B cell (primary cell): ENCODE results near the gene SDK1. TPM values are rescaled to one million over a fixed set of nuclear protein-coding genes. Genes with fewer than 3 reads are reported as not detected.

ENCODE experiments used
- ATAC-seq: fragments of 200-7000 bp; cut with Tn5 transposase; one replicate; pipeline ENCODE4 v1.10.0; 2021; ENCODE audit warnings: low read depth, mild to moderate bottlenecking, moderate number of reproducible peaks, moderate library complexity
- CTCF ChIA-PET: fragments of 350-600 bp; sonication (Branson Sonifier 250); formaldehyde crosslinking; loops from one replicate; lab custom pipeline; 2021; ENCODE audit warnings: antibody characterized with exemption, inconsistent platforms; lab: Charles Lee
- POLR2A ChIA-PET: fragments of 350-600 bp; sonication (Branson Sonifier 250); formaldehyde crosslinking; loops from one replicate; lab custom pipeline; 2021; ENCODE audit warnings: antibody characterized with exemption; lab: Charles Lee
- DNase-seq: peaks from one replicate; pipeline ENCODE4 v3.0.0; 2013
- H2AFZ ChIP-seq: 2 replicates; pipeline ENCODE4 v1.6.1; 2012; ENCODE audit warnings: mild to moderate bottlenecking, low read depth, low read length; ENCODE audit not compliant: insufficient read depth, poor library complexity, severe bottlenecking
- H3K27ac ChIP-seq, 2 donors: 1 replicate in 1 of 2; 2 replicates in 1 of 2; pipeline ENCODE4 v1.5.1; 2012 to 2013; ENCODE audit warnings: low read length in 2 of 2, mild to moderate bottlenecking in 2 of 2, moderate library complexity in 1 of 2
- H3K27me3 ChIP-seq, 4 experiments: fragments of 200-600 bp in 1 of 4; sonication (generic) in 1 of 4; replicated peaks in 1 of 4; 1 replicate in 2 of 4; 2 replicates in 2 of 4; pipeline versions ENCODE4 v1.6.1 to v1.7.0; 2013 to 2016; ENCODE audit warnings: low read length in 3 of 4, mild to moderate bottlenecking in 2 of 4, mixed read lengths in 1 of 4, moderate library complexity in 1 of 4; ENCODE audit not compliant: insufficient read depth in 4 of 4, control insufficient read depth in 3 of 4; ENCODE audit errors: control extremely low read depth in 1 of 4
- H3K36me3 ChIP-seq, 2 experiments: replicated peaks in 1 of 2; 1 replicate in 1 of 2; 2 replicates in 1 of 2; pipeline versions ENCODE4 v1.6.1 to v1.7.1; 2013; ENCODE audit warnings: low read length in 1 of 2; ENCODE audit not compliant: insufficient read depth in 2 of 2, control insufficient read depth in 1 of 2; ENCODE audit errors: control extremely low read depth in 1 of 2, extremely low read depth in 1 of 2
- H3K4me1 ChIP-seq, 2 donors: fragments of 200-600 bp in 1 of 2; sonication (generic) in 1 of 2; 1 replicate in 1 of 2; 2 replicates in 1 of 2; pipeline versions ENCODE4 v1.5.1 to v1.6.1; 2013 to 2017; ENCODE audit warnings: low read length in 2 of 2; ENCODE audit not compliant: control insufficient read depth in 2 of 2, insufficient read depth in 2 of 2
- H3K4me2 ChIP-seq: replicated peaks from 2 replicates; pipeline ENCODE3; 2012; ENCODE audit warnings: mild to moderate bottlenecking, low read depth, low read length; ENCODE audit not compliant: poor library complexity, severe bottlenecking
- H3K4me3 ChIP-seq, 5 experiments: fragments of 200-600 bp in 1 of 5; sonication (generic) in 1 of 5; 1 replicate in 3 of 5; 2 replicates in 2 of 5; pipeline versions ENCODE4 v1.5.1 to v1.7.0; 2011 to 2016; ENCODE audit warnings: low read length in 4 of 5, mild to moderate bottlenecking in 4 of 5, low read depth in 2 of 5, control low read depth in 1 of 5, moderate library complexity in 1 of 5; ENCODE audit not compliant: insufficient read depth in 1 of 5; ENCODE audit errors: control extremely low read depth in 1 of 5, extremely low read depth in 1 of 5
- H3K79me2 ChIP-seq: fragments of 200-600 bp; sonication (generic); one replicate; pipeline ENCODE4 v1.6.0; 2016; ENCODE audit warnings: low read length; ENCODE audit not compliant: control insufficient read depth, insufficient read depth
- H3K9ac ChIP-seq: fragments of 200-600 bp; sonication (generic); 2 replicates; pipeline ENCODE4 v1.6.1; 2017; ENCODE audit warnings: mild to moderate bottlenecking, low read length, moderate library complexity
- H3K9me3 ChIP-seq, 3 donors: one replicate each; pipeline versions ENCODE4 v1.6.1 to v1.7.1; 2013; ENCODE audit warnings: low read length in 2 of 3; ENCODE audit not compliant: control insufficient read depth in 2 of 3, insufficient read depth in 1 of 3; ENCODE audit errors: control extremely low read depth in 1 of 3
- H4K20me1 ChIP-seq: 2 replicates; pipeline ENCODE4 v1.6.0; 2012; ENCODE audit warnings: mild to moderate bottlenecking, low read length; ENCODE audit not compliant: insufficient read depth, control insufficient read depth, poor library complexity, severe bottlenecking
- H3K27ac Mint-ChIP-seq: one replicate; pipeline ENCODE4 v1.8.0; 2021; ENCODE audit warnings: mixed read lengths
- H3K27me3 Mint-ChIP-seq: one replicate; pipeline ENCODE4 v1.8.0; 2021; ENCODE audit warnings: mixed read lengths
- H3K4me1 Mint-ChIP-seq: one replicate; pipeline ENCODE4 v1.8.0; 2021; ENCODE audit warnings: mixed read lengths
- H3K4me3 Mint-ChIP-seq: one replicate; pipeline ENCODE4 v1.8.0; 2021; ENCODE audit warnings: mixed read lengths
- H3K9me3 Mint-ChIP-seq: one replicate; pipeline ENCODE4 v1.8.0; 2022; ENCODE audit warnings: mixed read lengths; ENCODE audit not compliant: insufficient read depth
- EZH2 ChIP-seq: IDR thresholded peaks from 2 replicates; pipeline ENCODE4 v1.6.1; 2012; ENCODE audit warnings: borderline replicate concordance, low read depth, mild to moderate bottlenecking, moderate library complexity, low read length; ENCODE audit not compliant: insufficient read depth, poor library complexity, severe bottlenecking
- WGBS: methylation state at CpG from one replicate; pipeline ENCODE4 v1.1.5; 2013; ENCODE audit warnings: missing lambda C conversion rate; ENCODE audit not compliant: insufficient coverage; 5-methylcytosine and 5-hydroxymethylcytosine counted together
- intact Hi-C: fragments of 100-400 bp; cut with micrococcal nuclease; formaldehyde crosslinking; loops from one replicate; pipeline ENCODE4 v1.10.0; 2022
- polyA plus RNA-seq: library from polyadenylated mRNA; depleted of rRNA; stranded (reverse); fragments of >200 nt; gene quantifications from 2 replicates; pipeline ENCODE4 v1.2.3, GENCODE V29; 2012
- total RNA-seq, 2 donors: library from RNA; stranded (reverse); fragments of 120-200 nt in 1 of 2; gene quantifications; 1 replicate in 1 of 2; 2 replicates in 1 of 2; pipeline versions ENCODE4 v1.2.3 to v1.2.4, GENCODE V29; 2013 to 2022
- TF ChIP-seq, protein P1 (sequence below): fragments of 200-600 bp; IDR thresholded peaks from one replicate; pipeline ENCODE4 v1.8.0; 2022; ENCODE audit warnings: antibody characterized with exemption, mild to moderate bottlenecking

Gene SDK1
- total and polyA plus RNA-seq, 2 donors (not counting 1 experiment from before 2014, with no cell fraction given) = 0.73 to 2.0 TPM

DNA sequence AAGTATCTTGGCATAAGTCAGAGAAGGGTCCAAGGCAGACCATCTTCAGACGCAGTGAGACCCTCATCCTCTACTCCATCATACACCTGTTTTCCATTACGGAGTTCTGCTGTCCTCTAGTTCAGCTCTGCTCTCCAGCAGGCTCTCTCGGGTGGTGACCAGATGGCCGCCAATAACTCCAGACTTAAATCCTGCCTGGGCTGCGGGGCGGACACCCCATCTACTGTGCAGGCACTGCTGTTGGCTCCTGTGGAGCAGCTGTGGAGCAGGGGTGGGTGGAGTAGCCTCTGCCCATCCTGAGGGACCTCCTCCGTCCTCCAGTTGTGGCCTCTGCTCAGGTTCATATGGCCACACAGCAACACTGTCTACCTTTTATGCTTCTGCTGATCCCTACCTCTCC is 608.1 kb downstream of the SDK1 start:
- H3K4me1 ChIP-seq = no peaks in the 10 kb centered on the region
- DNase-seq (no peak), ATAC-seq (no peak)
- no peaks in the 10 kb centered on the region for H3K36me3 ChIP-seq
- Mint-ChIP-seq H3K4me3 (no peak overlapping the region), H3K27me3 (peaks cover 29% of the 10 kb centered on the region), H3K27ac (no peak overlapping the region), H3K4me1 (no peaks in the 10 kb centered on the region), H3K9me3 (no peaks in the 10 kb centered on the region)
- no peak overlapping the region for H3K4me3 ChIP-seq
- ChIA-PET POLR2A (no interaction called here), CTCF (no interaction called here)
- no peak overlapping the region for H3K27ac ChIP-seq
- no peak overlapping the region for H2AFZ ChIP-seq
- WGBS = 98% methylated on average over 7 of the region's 7 CpGs
- H3K79me2 ChIP-seq = no peaks in the 10 kb centered on the region
- H3K9ac ChIP-seq = no peak overlapping the region
- no peak for TF ChIP-seq EZH2
- TF ChIP-seq, protein P1, sequence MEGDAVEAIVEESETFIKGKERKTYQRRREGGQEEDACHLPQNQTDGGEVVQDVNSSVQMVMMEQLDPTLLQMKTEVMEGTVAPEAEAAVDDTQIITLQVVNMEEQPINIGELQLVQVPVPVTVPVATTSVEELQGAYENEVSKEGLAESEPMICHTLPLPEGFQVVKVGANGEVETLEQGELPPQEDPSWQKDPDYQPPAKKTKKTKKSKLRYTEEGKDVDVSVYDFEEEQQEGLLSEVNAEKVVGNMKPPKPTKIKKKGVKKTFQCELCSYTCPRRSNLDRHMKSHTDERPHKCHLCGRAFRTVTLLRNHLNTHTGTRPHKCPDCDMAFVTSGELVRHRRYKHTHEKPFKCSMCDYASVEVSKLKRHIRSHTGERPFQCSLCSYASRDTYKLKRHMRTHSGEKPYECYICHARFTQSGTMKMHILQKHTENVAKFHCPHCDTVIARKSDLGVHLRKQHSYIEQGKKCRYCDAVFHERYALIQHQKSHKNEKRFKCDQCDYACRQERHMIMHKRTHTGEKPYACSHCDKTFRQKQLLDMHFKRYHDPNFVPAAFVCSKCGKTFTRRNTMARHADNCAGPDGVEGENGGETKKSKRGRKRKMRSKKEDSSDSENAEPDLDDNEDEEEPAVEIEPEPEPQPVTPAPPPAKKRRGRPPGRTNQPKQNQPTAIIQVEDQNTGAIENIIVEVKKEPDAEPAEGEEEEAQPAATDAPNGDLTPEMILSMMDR = no peak
- H3K27me3 ChIP-seq = no peaks in the 10 kb centered on the region
- H3K9me3 ChIP-seq = peaks cover 0 to 6% (median 0%) of the 10 kb centered on the region in 3 donors
- no peaks in the 10 kb centered on the region for H4K20me1 ChIP-seq
- intact Hi-C loops = no loop called here
- H3K4me2 ChIP-seq = no peak overlapping the region

DNA sequence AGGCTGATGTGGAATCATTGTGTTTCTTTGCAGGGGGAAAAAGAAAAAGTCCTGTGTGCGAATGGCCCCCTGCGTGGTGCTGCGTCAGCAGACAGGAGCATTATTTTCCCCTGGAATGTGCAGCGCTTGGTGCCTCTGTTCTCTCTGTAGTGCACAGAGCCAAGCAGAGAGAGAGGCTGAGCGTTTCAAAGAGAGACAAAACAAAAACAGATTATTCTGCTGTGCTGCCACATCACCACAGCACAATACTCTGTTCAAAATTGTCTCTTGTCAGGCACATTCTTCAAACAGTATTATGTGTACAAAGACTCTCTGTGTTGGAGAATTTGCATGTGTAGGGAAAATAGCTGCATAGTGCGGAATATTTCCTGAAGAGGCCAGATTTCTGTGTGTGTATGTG is 609.0 kb downstream of the SDK1 start:
- CTCF ChIA-PET = no interaction called here
- no peak overlapping the region for H3K9ac ChIP-seq
- H3K4me3 ChIP-seq = no peak overlapping the region
- WGBS = 96% methylated on average over 5 of the region's 6 CpGs
- H3K27me3 ChIP-seq = peaks cover 0 to 3% (median 0%) of the 10 kb centered on the region in 4 experiments
- no peak overlapping the region for H3K4me2 ChIP-seq
- POLR2A ChIA-PET = no interaction called here
- no peaks in the 10 kb centered on the region for H3K4me1 ChIP-seq
- intact Hi-C loops = no loop called here
- H4K20me1 ChIP-seq = no peaks in the 10 kb centered on the region
- Mint-ChIP-seq H3K4me1 (no peaks in the 10 kb centered on the region), H3K9me3 (no peaks in the 10 kb centered on the region), H3K4me3 (no peak overlapping the region), H3K27me3 (peaks cover 31% of the 10 kb centered on the region), H3K27ac (no peak overlapping the region)
- peaks cover 0 to 7% (median 0%) of the 10 kb centered on the region in 3 donors for H3K9me3 ChIP-seq
- no peaks in the 10 kb centered on the region for H3K79me2 ChIP-seq
- no peak overlapping the region for H2AFZ ChIP-seq
- ATAC-seq = no peak
- no peak overlapping the region for H3K27ac ChIP-seq
- DNase-seq = no peak
- TF ChIP-seq, protein P1 = no peak
- TF ChIP-seq EZH2 = no peak
- no peaks in the 10 kb centered on the region for H3K36me3 ChIP-seq
